Tibial nerve (tissue), 3 donors: ENCODE results near the gene PUS7.
"Not testable (repeated sequence)": the region's sequence is repeated elsewhere in the genome, so short reads cannot be mapped to it uniquely, and the experiment has no call there.

Experiments used
- CTCF ChIP-seq, 5 experiments: fragments of 200-600 bp in 3 of 5; fragments of 450-650 bp in 2 of 5; sonication (generic) in 3 of 5; IDR thresholded peaks; one replicate each; pipeline ENCODE4 v1.5.1; 2016 to 2019; ENCODE audit warnings: antibody characterized with exemption in 5 of 5, mild to moderate bottlenecking in 3 of 5, moderate library complexity in 2 of 5
- POLR2A ChIP-seq, 2 donors: fragments of 450-650 bp; IDR thresholded peaks; one replicate each; pipeline ENCODE4 v1.6.1; 2017; ENCODE audit warnings: antibody characterized with exemption in 2 of 2, mild to moderate bottlenecking in 2 of 2, moderate library complexity in 2 of 2

- TF ChIP-seq CTCF, POLR2A (IDR thresholded peaks at IDR 0.05): not testable (repeated sequence)
Measured at GRCh38 chr7:105515610-105516009, 6.5 kb downstream of the PUS7 start.
